Skeletal muscle satellite cell (primary cell): ENCODE results near the gene SYNE1.
"Not testable (repeated sequence)": the region's sequence is repeated elsewhere in the genome, so short reads cannot be mapped to it uniquely, and the experiment has no call there.

ENCODE experiments used
- H3K27me3 ChIP-seq: 2 replicates; pipeline ENCODE4 v1.7.0; 2013; ENCODE audit warnings: low read length; ENCODE audit not compliant: control insufficient read depth, insufficient read depth
- H3K36me3 ChIP-seq: 2 replicates; pipeline ENCODE4 v1.7.0; 2013; ENCODE audit warnings: mild to moderate bottlenecking, control low read depth, low read length; ENCODE audit not compliant: insufficient read depth
- H3K4me1 ChIP-seq: 2 replicates; pipeline ENCODE4 v1.7.0; 2013; ENCODE audit warnings: low read length; ENCODE audit not compliant: control insufficient read depth, insufficient read depth
- H3K4me2 ChIP-seq: 2 replicates; pipeline ENCODE4 v1.7.0; 2013; ENCODE audit warnings: mild to moderate bottlenecking, low read length
- H3K4me3 ChIP-seq: 2 replicates; pipeline ENCODE4 v1.7.0; 2013; ENCODE audit warnings: low read length
- H3K9ac ChIP-seq: 2 replicates; pipeline ENCODE4 v1.7.0; 2013; ENCODE audit warnings: mild to moderate bottlenecking, low read depth, low read length, moderate library complexity
- H3K9me3 ChIP-seq: replicated peaks from 2 replicates; pipeline ENCODE4 v1.7.0; 2013; ENCODE audit warnings: mild to moderate bottlenecking, control low read depth, low read length

SYNE1 gene

DNA sequence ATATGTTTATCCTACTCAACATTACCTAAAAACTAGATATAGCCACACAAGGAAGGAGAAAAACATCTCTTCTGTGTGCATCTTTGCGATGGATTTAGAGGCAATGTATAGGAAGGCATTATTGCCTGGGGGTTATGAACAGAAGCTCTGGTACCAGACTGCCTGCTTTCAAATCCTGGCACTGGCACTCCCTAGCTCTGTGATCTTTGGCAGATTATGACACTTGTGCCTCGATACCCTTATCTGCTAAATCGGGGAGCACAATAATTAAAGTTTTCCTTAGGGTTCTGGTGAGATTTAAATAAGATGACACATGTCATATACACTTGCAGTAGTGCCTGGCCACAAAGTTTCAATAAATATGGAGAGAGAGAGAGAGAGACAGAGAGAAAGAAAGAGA lies 53.3 kb downstream of the SYNE1 start:
- H3K9ac ChIP-seq, result no peak overlapping the region
- no peaks in the 10 kb centered on the region for H3K36me3 ChIP-seq
- no peaks in the 10 kb centered on the region for H3K4me1 ChIP-seq
- no peak overlapping the region for H3K4me3 ChIP-seq
- H3K27me3 ChIP-seq, result no peaks in the 10 kb centered on the region
- no peak overlapping the region for H3K4me2 ChIP-seq
- H3K9me3 ChIP-seq, result no peaks in the 10 kb centered on the region

GRCh38 chr6:152576525-152576924 lies 60.6 kb downstream of the SYNE1 start:
- no peak overlapping the region for H3K4me2 ChIP-seq
- H3K4me1 ChIP-seq, result peaks cover 18% of the 10 kb centered on the region
- H3K9me3 ChIP-seq, result no peaks in the 10 kb centered on the region
- no peak overlapping the region for H3K4me3 ChIP-seq
- H3K27me3 ChIP-seq, result no peaks in the 10 kb centered on the region
- no peaks in the 10 kb centered on the region for H3K36me3 ChIP-seq
- no peak overlapping the region for H3K9ac ChIP-seq

GRCh38 chr6:152575621-152576150 lies 61.5 kb downstream of the SYNE1 start:
- no peaks in the 10 kb centered on the region for H3K36me3 ChIP-seq
- no peaks in the 10 kb centered on the region for H3K27me3 ChIP-seq
- H3K4me3 ChIP-seq, result no peak overlapping the region
- H3K4me2 ChIP-seq, result peak overlapping the region; percentile 34
- H3K9ac ChIP-seq, result no peak overlapping the region
- H3K9me3 ChIP-seq, result no peaks in the 10 kb centered on the region
- H3K4me1 ChIP-seq, result peaks cover 18% of the 10 kb centered on the region

DNA sequence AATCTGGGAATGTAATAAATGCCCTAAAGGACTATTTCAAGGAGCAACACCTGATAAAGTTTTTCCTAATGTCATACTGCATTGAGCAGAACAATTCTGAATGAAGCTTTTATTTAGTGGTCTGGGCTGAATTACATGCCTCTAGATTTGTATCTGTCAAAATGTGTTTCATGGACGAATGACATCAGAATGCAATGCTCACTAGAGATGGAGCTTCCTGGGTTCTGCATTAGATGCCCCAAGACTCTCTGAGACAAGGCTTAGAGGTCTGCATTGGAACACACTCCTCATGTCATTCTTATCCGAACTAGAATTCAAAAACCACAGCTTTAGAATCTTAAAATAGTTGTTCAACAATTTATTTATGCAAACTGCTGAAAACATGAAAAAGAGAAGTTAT lies 62.0 kb downstream of the SYNE1 start:
- Histone ChIP-seq H3K36me3 (no peaks in the 10 kb centered on the region), H3K9me3 (no peaks in the 10 kb centered on the region), H3K27me3 (no peaks in the 10 kb centered on the region), H3K4me1 (peaks cover 18% of the 10 kb centered on the region), H3K4me3 (no peak overlapping the region), H3K9ac (no peak overlapping the region), H3K4me2 (no peak overlapping the region)

GRCh38 chr6:152573762-152574161 lies 63.4 kb downstream of the SYNE1 start:
- Histone ChIP-seq H3K27me3 (no peaks in the 10 kb centered on the region), H3K4me2 (no peak overlapping the region), H3K4me1 (peaks cover 18% of the 10 kb centered on the region), H3K36me3 (no peaks in the 10 kb centered on the region), H3K9me3 (no peaks in the 10 kb centered on the region), H3K4me3 (no peak overlapping the region), H3K9ac (no peak overlapping the region)

- Histone ChIP-seq H3K36me3 (no peaks in the 10 kb centered on the region), H3K9ac (no peak overlapping the region), H3K4me2 (no peak overlapping the region), H3K4me1 (peaks cover 18% of the 10 kb centered on the region), H3K9me3 (no peaks in the 10 kb centered on the region), H3K4me3 (no peak overlapping the region), H3K27me3 (no peaks in the 10 kb centered on the region)
These were observed 64.6 kb downstream of the SYNE1 start for GRCh38 chr6:152572338-152573088.

- Histone ChIP-seq H3K4me2 (no peak overlapping the region), H3K27me3 (no peaks in the 10 kb centered on the region), H3K4me1 (peaks cover 18% of the 10 kb centered on the region), H3K9ac (no peak overlapping the region), H3K9me3 (no peaks in the 10 kb centered on the region), H3K4me3 (no peak overlapping the region), H3K36me3 (no peaks in the 10 kb centered on the region)
These were observed 65.2 kb downstream of the SYNE1 start for GRCh38 chr6:152571943-152572337.

DNA sequence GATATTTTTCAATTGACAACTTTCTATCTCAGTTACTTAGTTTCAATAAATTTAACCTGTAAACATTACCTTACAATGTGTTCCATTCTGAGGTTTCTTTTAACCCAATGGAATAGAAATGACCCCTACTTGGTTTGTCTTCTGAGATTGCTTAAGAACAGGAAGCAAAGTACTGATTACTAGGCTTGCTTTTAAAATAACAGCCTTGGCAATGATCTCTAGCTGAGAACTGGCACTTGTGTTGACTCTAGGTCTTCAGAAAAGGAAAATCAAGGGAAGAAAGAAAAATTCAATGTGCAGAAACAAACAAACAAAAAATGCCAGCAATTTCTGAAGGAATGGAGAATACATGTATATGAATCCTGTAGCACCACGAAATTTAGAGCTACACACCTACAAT lies 66.1 kb downstream of the SYNE1 start:
- Histone ChIP-seq H3K4me3 (no peak overlapping the region), H3K4me1 (peaks cover 12% of the 10 kb centered on the region), H3K4me2 (no peak overlapping the region), H3K27me3 (no peaks in the 10 kb centered on the region), H3K9me3 (no peaks in the 10 kb centered on the region), H3K9ac (no peak overlapping the region), H3K36me3 (no peaks in the 10 kb centered on the region)

- H3K9me3 ChIP-seq, result no peaks in the 10 kb centered on the region
- H3K27me3 ChIP-seq, result no peaks in the 10 kb centered on the region
- no peaks in the 10 kb centered on the region for H3K36me3 ChIP-seq
- no peak overlapping the region for H3K9ac ChIP-seq
- no peaks in the 10 kb centered on the region for H3K4me1 ChIP-seq
- no peak overlapping the region for H3K4me3 ChIP-seq
- no peak overlapping the region for H3K4me2 ChIP-seq
These were observed 70.9 kb downstream of the SYNE1 start for GRCh38 chr6:152566103-152566875.

DNA sequence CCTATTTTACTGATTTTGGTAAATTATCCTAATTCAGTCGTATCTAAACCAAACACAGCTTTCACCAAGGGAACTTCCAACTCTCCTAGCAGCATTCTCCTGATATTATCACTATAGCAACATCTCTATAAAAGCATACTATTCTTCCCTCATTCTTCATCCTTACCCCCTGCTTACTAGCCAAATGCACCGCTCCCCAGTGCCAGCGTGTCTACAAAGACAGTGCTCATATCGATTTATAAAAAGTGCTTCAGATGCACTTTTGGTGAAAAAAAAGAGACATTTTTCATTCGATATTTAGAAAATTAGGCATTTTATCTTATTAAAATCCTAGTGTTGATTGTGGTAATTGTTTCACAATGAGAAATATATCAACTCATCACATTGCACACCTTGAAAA lies 74.0 kb downstream of the SYNE1 start:
- Histone ChIP-seq H3K9me3 (no peaks in the 10 kb centered on the region), H3K36me3 (no peaks in the 10 kb centered on the region), H3K4me2 (no peak overlapping the region), H3K27me3 (no peaks in the 10 kb centered on the region), H3K4me1 (no peaks in the 10 kb centered on the region), H3K4me3 (no peak overlapping the region), H3K9ac (no peak overlapping the region)

DNA sequence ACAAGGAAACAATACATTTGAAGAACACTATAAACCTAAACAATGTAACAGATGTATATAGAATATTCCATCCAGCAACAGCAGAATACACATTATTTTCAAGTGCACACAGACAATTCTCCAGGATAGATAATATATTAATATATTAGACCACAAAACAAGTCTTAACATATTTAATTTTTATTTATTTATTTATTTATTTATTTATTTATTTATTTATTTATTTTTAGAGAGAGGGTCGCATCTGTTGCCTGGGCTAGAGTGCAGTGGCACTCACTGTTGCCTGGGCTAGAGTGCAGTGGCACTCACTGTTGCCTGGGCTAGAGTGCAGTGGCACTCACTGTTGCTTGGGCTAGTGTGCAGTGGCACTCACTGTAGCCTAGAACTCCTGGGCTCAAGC lies 78.4 kb downstream of the SYNE1 start:
- H3K9me3 ChIP-seq, H3K36me3 ChIP-seq, H3K4me3 ChIP-seq, H3K9ac ChIP-seq, H3K4me1 ChIP-seq, H3K27me3 ChIP-seq, H3K4me2 ChIP-seq: not testable (repeated sequence)
